Lower leg skin (tissue), 4 donors: ENCODE measurements around the gene PTPRQ. TPM values are rescaled to one million over a fixed set of nuclear protein-coding genes. Genes with fewer than 3 reads are reported as not detected.

Source experiments
- DNase-seq, 2 donors: peaks; one replicate each; pipeline ENCODE4 v3.0.0-alpha.2; 2019; ENCODE audit warnings: low spot score in 2 of 2
- H3K4me3 ChIP-seq: fragments of 200-600 bp; sonication (generic); 2 replicates; pipeline ENCODE4 v1.5.1; 2017; ENCODE audit warnings: mild to moderate bottlenecking, low read depth; ENCODE audit not compliant: poor library complexity, severe bottlenecking
- POLR2A ChIP-seq, 2 donors: fragments of 450-650 bp; IDR thresholded peaks; one replicate each; pipeline ENCODE4 v1.6.1; 2016 to 2017; ENCODE audit warnings: antibody characterized with exemption in 2 of 2, mild to moderate bottlenecking in 1 of 2, moderate library complexity in 1 of 2
- WGBS, 2 donors: methylation state at CpG; one replicate each; pipeline ENCODE4 v1.1.5; 2018; 5-methylcytosine and 5-hydroxymethylcytosine counted together
- intact Hi-C: fragments of 100-400 bp; cut with DNase I; formaldehyde crosslinking; loops from one replicate; pipeline ENCODE4 v1.15.0; 2023; ENCODE audit warnings: low total_unique reads
- total RNA-seq, 4 donors: library from RNA; depleted of rRNA; stranded (reverse); fragments of >200 nt; gene quantifications; one replicate each; pipeline ENCODE4 v1.1.0, GENCODE V29; 2016
- TF ChIP-seq, protein P1 (sequence below), 3 donors: fragments of 450-650 bp; IDR thresholded peaks; one replicate each; pipeline ENCODE4 v1.5.1; 2016; ENCODE audit warnings: antibody characterized with exemption in 3 of 3, mild to moderate bottlenecking in 3 of 3, moderate library complexity in 2 of 3

Gene PTPRQ
- total RNA-seq, 4 donors from 2014 or later = 0.03 to 0.47 (median 0.08) TPM; not detected in 1

- TF ChIP-seq POLR2A (IDR thresholded peaks at IDR 0.05) = no peak
- TF ChIP-seq, protein P1, sequence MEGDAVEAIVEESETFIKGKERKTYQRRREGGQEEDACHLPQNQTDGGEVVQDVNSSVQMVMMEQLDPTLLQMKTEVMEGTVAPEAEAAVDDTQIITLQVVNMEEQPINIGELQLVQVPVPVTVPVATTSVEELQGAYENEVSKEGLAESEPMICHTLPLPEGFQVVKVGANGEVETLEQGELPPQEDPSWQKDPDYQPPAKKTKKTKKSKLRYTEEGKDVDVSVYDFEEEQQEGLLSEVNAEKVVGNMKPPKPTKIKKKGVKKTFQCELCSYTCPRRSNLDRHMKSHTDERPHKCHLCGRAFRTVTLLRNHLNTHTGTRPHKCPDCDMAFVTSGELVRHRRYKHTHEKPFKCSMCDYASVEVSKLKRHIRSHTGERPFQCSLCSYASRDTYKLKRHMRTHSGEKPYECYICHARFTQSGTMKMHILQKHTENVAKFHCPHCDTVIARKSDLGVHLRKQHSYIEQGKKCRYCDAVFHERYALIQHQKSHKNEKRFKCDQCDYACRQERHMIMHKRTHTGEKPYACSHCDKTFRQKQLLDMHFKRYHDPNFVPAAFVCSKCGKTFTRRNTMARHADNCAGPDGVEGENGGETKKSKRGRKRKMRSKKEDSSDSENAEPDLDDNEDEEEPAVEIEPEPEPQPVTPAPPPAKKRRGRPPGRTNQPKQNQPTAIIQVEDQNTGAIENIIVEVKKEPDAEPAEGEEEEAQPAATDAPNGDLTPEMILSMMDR (IDR thresholded peaks at IDR 0.05) = no peak
- WGBS, 2 donors = 93 to 95% methylated on average over 2 of the region's 2 CpGs
- no peak for DNase-seq
- H3K4me3 ChIP-seq = no peak overlapping the region
- intact Hi-C loops = no loop called here
These were observed 73.6 kb downstream of the PTPRQ start for GRCh38 chr12:80517655-80518054.

DNA sequence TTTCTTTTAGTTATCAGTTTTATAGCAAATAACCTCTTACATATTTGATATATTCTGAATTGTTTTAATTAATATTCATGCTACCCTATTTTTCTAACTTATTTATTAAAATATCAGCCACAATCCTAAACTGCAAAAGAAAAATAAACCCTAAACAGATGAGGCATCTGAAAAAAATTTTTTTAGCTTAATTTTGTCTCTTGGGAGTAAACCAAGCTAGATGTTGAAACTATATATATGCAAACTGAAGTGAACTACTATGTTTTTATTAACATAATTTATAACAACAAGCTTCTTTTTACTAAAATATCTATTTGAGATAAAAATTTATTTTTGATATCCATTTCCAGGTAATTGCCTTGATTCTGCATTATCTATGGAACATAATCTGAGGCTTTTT, 87.6 kb downstream of the PTPRQ start:
- H3K4me3 ChIP-seq = no peak overlapping the region
- intact Hi-C loops = no loop called here
- TF ChIP-seq POLR2A (IDR thresholded peaks at IDR 0.05) = no peak
- TF ChIP-seq, protein P1 (IDR thresholded peaks at IDR 0.05) = no peak
- no peak for DNase-seq

- DNase-seq = no peak
- TF ChIP-seq POLR2A (IDR thresholded peaks at IDR 0.05) = no peak
- TF ChIP-seq, protein P1 (IDR thresholded peaks at IDR 0.05) = no peak
- WGBS, 2 donors = 38 to 46% methylated on average over 2 of the region's 2 CpGs
- H3K4me3 ChIP-seq = no peak overlapping the region
- intact Hi-C loops = no loop called here
These were observed 95.0 kb downstream of the PTPRQ start for GRCh38 chr12:80539029-80539428.

DNA sequence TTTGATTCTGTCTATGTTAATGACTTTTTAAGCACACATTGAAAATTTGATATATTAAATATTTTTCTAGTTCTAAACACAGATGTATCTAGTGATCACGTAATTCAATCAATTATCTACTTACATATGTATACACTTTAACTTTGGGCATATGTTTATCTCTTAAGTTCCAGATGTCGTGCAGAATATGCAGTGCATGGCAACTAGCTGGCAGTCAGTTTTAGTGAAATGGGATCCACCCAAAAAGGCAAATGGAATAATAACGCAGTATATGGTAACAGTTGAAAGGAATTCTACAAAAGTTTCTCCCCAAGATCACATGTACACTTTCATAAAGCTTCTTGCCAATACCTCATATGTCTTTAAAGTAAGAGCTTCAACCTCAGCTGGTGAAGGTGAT, 105.3 kb downstream of the PTPRQ start:
- TF ChIP-seq, protein P1 (IDR thresholded peaks at IDR 0.05) = no peak
- TF ChIP-seq POLR2A (IDR thresholded peaks at IDR 0.05) = no peak
- DNase-seq = no peak
- 58 to 61% methylated on average over 3 of the region's 3 CpGs for WGBS, 2 donors
- intact Hi-C loops = no loop called here
- no peak overlapping the region for H3K4me3 ChIP-seq

GRCh38 chr12:80551897-80552296, 107.9 kb downstream of the PTPRQ start:
- H3K4me3 ChIP-seq = no peak overlapping the region
- WGBS, 2 donors = 27 to 38% methylated on average over 1 of the region's 1 CpG
- no peak for DNase-seq
- intact Hi-C loops = no loop called here
- TF ChIP-seq, protein P1 (IDR thresholded peaks at IDR 0.05) = no peak
- TF ChIP-seq POLR2A (IDR thresholded peaks at IDR 0.05) = no peak

DNA sequence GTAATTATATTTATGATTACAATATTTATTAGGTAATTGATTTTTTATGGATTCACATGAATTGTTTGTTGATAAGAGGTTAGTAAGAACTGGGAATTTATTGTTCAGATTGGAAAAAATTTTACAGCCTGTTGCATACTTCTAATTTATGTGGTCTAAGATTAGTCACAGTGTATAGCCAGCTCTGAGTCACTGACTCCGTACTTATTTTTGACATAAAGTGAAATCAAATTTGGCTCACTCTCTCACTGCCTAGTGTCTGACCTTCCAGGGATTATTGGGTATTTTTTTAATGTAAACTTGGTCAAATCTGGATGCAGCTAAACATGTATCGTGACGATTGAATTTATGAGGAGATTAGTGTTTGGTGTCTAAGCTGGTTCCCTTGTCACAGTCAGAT, 109.3 kb downstream of the PTPRQ start:
- intact Hi-C loops = no loop called here
- 52 to 64% methylated on average over 3 of the region's 3 CpGs for WGBS, 2 donors
- H3K4me3 ChIP-seq = no peak overlapping the region
- no peak for DNase-seq
- no peak for TF ChIP-seq POLR2A (IDR thresholded peaks at IDR 0.05)
- TF ChIP-seq, protein P1 (IDR thresholded peaks at IDR 0.05) = no peak
